GM19193 (cell line): ENCODE results near the gene SLC9A9.

Experiments
- POLR2A ChIP-seq: IDR thresholded peaks from 4 replicates; pipeline ENCODE4 v1.6.1; 2011; ENCODE audit not compliant: insufficient read depth, insufficient read length; ENCODE audit errors: extremely low read depth

The SLC9A9 gene

DNA sequence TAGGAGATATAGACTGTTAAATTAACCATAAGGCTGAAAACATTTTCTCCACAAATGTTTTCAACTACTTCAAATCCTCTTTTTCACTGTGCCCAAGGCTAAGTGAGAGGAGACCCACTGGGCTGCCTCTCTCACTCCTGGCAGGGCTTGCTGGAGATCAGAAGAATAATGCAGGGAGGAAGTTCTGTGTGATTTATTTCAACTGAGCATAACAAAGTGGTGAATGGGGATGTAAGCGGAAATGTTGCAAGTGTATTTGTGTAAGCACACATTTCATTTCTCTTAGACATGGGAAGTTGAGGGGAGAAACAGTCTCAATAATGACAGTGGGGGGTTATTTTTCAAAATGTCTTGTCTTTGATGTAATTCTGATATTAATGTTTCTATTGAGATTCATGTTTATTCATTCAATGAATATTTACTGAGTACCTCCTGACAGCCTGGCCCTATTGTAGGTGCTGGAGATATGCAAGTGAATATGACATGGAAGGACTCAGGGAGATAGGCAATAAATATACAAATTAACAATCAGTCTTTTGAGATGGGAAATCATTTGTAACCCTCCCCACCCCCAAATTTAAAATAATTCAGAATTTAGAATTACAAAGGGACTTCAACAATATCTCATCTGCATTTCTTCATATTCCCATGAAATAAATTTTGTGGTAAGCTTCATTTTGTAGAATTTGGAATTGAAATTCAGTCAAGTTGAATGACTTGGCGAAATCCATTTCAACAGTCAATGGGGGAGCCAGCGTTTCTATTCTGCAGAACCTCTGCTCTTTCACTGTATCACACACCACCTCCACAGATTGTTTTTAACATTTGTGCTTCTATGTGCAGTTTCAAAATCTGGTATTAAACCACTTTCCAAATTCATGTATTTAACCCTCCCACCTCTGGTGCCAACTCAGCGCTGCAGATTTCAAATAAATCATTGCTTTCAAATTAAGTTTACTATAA, 247.2 kb downstream of the SLC9A9 start:
- TF ChIP-seq POLR2A, result no peak

DNA sequence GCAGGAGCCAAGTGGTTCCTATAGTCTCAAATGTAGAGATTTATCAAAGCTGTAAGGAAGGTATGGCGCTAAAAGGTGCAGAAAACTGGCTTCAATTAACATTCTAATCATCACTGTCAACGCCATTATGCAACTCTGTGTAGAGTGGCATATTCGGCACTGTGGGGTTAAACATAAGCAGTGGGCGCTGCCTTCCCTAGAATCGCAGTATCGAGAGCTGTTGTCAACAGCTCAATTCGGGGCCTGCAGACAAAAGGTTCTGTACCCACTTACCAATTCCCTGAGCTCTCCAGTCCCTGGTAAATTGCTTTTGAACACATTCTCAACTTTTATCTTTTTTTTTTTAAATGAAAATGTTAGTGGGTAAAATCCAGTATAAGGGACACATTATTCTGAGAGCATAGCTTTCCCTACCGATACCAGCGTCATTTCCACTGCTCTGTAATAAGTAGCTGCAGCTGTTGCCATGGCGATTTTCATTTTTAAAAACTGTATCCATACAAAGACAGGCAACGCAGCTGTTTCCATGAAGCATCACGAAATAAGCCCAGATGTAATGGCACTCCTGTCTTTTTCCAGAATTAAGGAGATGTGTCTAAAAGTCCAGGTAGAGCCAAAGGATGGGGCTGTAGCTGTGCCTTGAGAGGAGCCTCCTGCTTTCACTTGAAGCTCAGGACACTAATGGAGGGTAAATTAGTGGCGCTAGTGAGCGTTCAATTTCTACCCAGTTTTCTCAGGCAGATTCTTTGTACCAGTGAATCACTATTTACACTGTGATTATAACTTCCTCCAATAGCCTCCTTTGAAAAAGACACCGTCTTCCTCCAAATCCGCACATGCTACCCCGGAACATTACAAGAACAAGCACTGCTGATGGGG, 250.3 kb downstream of the SLC9A9 start:
- TF ChIP-seq POLR2A, result no peak

DNA sequence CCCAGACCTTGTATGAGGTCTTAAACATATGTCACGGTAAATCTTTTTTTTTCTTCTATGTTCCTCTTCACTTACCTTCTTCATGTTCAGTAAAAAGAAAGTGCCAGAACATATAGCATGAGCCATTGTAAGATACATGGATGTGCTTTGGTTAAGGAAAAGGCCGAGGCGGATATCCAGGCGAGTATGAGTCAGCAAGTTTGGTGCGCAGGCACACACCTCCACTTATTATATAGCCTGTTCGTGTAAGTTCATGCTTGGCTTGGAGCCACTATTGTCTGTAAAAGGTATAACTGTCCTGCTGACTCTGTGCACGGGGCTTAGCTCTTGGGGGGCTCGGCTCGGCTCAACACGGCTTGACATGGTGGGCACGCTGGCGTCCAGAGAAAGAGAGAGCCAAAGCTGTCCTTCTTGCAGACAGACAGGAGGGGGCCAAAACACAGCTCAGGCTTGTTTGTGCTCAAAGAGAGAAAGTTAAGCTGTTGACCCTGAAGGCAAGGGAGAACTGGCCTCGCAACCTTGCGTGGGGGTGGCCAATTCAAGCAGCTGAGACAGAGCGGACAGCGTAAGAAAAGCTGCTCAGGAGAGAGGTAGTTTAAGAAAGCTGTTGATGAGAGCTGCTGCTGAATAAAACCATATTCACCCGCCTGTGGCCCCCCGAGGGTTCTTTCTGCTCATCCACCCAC, 251.2 kb downstream of the SLC9A9 start:
- no peak for TF ChIP-seq POLR2A

DNA sequence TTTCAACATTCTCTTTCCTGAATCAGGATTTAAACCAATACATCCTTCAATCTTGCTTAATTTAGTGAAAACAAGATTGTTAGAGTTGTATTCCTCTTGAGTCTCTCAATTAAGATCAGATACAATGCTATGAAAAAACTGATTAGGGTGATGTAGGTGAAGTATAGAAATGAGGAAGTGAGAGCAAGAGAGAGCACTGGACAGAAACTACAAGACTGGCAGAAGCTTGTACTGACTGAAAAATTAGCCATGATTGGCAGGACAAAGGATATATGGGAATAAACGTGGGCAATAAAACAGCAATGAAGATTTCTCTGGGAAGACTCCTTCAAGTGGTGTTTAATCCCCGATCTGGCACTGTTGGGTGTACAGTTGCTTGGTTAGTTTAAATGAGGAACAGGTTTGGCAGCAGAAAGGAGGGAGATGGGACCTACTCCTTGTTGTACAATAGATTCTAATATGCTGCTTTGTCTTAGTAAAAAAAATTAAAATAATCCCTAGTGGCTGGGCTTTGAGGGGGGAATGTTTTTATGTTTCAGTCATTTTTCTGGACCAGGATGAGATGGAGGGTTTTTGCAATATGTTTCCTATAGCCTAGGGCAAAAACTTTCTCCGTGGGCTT, 252.7 kb downstream of the SLC9A9 start:
- no peak for TF ChIP-seq POLR2A

DNA sequence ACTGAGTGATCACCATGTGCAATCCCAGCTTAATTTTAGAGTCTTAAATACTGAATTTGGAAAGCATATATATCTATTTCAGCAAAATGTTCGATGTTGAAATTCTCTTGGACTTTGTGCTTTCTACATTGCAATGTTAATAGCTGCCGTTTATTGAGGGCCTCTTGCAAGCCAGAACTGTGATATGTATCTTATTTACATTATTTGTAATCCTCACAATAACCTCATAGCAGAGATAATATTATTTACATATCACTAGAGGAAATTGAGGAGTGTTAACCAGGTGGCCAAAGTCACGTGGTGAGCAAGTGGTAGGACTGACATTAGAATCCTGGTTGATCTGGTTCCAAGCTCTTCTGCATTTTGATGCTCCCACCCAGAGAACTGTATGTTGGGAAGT, 254.1 kb downstream of the SLC9A9 start:
- TF ChIP-seq POLR2A, result no peak

DNA sequence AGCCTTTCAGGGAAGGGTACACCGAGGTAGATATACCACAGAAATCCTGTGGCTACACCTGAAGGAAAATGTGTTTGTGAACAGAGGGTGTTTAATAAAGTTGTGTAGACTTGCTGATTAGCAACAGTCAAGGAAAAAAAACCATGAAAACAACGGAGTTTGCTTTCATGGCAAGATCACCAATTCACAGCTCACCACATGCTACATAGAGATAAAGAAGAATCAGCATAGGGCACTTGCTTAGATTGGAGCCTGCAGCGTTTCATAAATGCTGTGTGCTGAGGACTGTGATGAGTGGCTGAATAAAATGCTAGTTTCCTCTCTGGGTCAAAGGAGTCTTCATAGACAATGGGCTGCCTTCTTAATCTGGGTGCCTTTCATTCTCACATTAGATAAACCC, 257.6 kb downstream of the SLC9A9 start:
- TF ChIP-seq POLR2A, result no peak

DNA sequence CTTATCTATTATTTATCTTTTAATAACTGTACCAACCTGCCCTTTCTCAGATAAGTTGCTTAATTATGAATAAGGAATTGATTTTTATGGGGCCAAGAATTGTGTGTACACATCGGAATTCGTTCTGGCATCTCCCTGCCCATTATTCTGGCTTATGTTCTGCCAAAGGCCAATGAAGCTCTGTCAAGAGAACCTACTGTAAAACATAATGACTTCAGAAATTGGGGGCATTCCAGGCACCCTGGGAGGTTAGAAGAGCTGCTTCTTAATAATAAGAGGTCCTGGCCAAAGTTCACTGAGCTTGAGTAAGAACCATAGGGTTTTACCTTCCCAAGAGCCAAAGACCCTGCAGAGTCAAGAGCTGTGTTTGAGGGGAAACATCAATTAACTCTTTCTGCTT, 261.7 kb downstream of the SLC9A9 start:
- no peak for TF ChIP-seq POLR2A

DNA sequence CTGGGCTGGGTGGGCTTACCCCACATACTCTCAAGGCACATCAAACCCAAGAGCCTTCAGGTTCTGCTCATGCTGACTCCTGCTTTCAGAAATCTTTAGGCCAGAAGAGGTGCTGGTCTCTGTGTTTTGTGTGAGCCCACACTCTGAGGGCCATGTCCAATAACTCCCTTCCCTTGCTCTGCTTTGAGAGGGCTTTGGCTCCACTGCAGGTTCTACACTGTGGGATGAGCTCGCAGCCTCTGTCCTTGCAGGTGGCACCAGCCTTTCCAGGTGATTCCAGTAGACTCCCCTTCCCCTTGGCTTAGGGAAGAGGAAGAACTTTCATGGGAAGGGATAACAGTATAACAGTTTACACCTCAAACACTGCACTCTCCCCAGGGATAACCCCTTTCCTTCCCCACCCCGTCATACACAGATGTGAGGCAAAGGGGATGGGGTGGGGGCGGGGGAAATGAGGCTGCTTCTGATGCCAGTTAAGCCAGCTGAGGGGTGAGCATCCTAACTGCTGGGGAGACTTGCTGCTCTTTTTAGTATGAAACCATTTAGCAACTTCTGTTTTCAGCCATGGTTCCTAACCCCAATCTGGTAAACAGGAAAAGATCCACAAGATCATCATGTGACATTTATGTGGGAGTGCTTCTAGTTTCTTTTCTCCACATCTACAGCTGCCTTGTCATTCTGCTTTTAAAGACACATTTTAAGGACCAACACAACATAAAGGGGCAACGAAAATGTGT, 262.4 kb downstream of the SLC9A9 start:
- TF ChIP-seq POLR2A, result no peak

DNA sequence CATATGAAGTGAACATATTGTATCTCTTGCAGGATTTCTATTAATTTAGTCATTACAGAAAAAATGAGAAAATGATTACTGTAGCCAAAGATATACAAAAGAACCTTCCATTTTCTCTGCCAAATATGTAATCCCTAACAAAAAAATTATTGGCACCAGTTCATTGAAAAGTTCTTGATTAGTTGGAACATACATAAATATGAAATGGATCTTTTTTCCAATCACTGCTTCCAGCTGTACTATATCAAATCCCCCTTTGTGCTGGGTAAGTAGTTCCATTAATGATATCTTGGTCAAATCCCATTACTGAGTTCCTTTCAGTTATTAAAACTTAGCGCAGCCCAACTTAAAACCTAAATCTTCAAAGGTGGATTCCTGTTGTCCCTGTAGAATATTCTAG, 263.8 kb downstream of the SLC9A9 start:
- no peak for TF ChIP-seq POLR2A

DNA sequence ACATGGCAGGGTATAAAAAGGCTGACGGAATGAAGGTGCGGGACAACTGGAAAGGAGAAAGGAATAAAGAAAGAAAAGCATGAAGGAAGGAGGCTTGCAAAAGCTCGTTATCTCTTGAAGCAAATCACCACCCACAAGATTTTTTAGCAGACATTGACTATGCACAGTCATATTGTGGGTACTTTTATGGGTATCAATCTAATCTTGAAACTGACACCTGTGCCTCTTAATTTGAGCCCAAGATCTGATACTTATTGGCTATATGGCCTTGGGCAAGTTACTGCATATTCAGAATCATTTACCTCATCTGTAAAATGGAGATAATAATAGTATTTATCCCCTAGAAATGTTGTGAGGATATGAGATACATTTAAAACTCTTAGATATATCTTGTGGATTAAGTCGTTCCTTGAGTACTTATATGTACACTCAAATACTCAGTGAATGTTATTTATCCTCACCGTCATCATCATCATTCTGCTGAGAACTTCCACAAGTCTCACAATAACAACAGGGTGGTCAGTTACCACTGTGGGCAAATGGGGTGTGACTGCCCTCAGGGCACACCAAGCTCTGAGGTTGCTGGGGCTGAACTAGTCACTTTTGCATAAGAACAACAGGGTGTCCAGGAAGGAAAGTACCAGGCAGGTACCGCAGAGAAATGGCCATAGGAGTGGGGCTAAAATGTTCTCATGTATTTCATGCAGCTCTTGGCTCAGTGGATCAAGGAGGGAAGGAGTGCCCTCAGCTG, 266.1 kb downstream of the SLC9A9 start:
- no peak for TF ChIP-seq POLR2A

DNA sequence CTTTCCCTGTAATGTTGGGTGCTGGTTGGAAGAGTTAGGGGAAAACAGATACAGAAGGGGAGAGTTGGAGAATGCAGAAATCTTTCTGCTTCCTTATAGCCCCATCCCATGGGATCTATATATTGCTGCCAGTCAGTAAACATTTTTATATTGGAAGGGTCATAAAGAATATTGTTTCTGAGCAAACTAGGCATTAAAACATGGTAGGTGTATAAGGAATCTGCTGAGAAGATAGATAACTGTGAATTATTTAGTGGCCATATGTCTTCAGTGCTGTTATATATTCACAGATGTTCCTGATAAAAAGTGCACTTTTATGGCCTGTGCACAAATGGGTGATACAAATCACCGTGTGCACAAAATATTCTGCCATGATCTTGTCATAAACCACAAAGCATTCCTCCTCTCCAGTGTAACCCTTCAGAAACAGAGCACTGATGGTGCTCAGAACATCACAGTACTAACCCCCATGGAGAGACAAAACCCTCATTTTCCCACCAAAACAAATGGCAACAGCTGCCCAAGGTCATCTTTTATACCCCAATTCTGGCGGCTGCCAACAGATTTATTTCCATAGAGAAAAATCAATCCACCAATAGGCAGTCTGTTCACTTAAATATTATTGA, 269.3 kb downstream of the SLC9A9 start:
- TF ChIP-seq POLR2A, result no peak

DNA sequence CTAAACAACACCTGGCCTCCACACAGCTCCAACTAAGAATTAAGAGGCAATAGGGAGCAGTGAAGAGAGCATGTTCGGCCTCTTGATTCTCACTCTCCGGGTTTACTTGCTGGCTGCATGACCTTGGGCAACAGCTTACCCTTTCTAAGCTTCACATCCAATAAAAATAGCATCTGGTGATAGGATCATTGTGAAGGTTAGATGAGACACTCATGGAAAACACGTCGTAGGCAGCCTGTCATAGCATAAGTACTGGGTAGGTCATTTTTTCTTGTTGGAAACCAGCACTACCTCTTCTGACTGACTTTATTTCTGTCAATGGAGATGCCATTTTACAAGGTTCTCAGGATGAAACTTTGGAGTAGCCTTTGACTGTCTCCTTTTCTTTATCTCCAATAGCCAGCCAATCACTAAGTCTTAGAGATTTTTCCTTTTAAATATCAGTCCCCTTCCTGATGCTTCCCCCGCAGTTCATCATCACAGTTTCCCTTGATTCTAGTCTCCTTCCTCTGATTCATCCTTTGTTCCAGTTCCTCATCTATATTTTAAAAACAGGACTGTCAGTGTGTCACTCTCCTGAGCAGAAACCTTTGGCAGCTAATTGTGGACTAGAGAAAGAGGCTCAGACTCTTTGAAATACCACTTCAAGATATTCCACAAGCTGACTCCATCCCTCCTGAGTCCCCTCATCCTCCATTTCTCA, 271.5 kb downstream of the SLC9A9 start:
- TF ChIP-seq POLR2A, result no peak
